ENCODE results near the gene LRRC74A. TPM values are rescaled to one million over a fixed set of nuclear protein-coding genes. Genes with fewer than 3 reads are reported as not detected.

The LRRC74A gene
- total RNA-seq, 2 donors from 2014 or later: not detected

- no peak for ATAC-seq (ENCODE audit: insufficient number of reproducible peaks, low FRiP score, low read depth)
These were observed 35.5 kb downstream of the LRRC74A start for GRCh38 chr14:76861574-76862255.

DNA sequence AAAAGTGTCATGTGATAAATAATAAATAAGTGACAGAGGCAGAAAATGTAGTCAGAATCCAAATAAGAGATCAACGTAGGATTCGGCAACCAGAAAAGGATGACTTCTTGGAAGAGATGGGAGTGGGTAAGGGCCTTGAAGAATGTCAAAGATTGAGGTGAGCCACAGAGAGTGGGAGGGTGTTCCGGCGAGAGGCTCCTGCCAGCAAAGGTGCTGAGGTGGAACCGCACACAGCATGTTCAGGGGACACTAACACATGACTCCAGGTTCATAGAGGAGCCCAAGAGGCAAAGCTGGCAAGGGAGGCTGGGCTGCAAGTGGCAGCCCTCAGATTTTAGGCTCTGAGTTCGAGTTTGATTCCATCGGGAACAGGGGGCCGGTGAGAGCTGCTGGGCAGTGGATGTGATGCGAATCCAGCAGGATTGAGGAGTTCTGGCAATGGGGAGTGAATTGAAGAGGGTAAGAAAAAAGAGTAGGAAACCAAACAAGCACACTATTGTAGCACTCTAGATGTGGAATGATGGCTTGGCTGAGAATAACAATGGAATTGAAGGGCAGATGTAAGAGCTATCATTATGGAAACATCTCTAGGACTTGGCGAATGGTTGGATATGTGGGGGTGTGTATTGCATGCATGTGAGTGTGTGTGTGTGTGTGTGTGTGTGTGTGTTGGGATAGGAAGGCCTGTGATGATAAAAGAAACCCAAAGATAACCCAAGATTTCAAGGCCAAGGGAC is 36.5 kb downstream of the LRRC74A start:
- no peak for DNase-seq (ENCODE audit: low spot score)
- Histone ChIP-seq H3K36me3 (no peaks in the 10 kb centered on the region), H3K27me3 (replicated peaks; ENCODE audit: insufficient read depth) (no peaks in the 10 kb centered on the region), H3K27ac (no peak overlapping the region), H3K4me1 (ENCODE audit: control insufficient read depth in 1 of 2, low read depth in 2 of 2) (no peaks in the 10 kb centered on the region), H3K9me3 (no peaks in the 10 kb centered on the region), H3K4me3 (no peak overlapping the region)
- TF ChIP-seq, protein P1, sequence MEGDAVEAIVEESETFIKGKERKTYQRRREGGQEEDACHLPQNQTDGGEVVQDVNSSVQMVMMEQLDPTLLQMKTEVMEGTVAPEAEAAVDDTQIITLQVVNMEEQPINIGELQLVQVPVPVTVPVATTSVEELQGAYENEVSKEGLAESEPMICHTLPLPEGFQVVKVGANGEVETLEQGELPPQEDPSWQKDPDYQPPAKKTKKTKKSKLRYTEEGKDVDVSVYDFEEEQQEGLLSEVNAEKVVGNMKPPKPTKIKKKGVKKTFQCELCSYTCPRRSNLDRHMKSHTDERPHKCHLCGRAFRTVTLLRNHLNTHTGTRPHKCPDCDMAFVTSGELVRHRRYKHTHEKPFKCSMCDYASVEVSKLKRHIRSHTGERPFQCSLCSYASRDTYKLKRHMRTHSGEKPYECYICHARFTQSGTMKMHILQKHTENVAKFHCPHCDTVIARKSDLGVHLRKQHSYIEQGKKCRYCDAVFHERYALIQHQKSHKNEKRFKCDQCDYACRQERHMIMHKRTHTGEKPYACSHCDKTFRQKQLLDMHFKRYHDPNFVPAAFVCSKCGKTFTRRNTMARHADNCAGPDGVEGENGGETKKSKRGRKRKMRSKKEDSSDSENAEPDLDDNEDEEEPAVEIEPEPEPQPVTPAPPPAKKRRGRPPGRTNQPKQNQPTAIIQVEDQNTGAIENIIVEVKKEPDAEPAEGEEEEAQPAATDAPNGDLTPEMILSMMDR (IDR thresholded peaks at IDR 0.05): no peak
- ATAC-seq (ENCODE audit: insufficient number of reproducible peaks, low FRiP score, low read depth): no peak

More at GRCh38 chr14:76861574-76862255, 35.5 kb downstream of the LRRC74A start:
- Histone ChIP-seq H3K27ac (no peak overlapping the region), H3K36me3 (no peaks in the 10 kb centered on the region), H3K27me3 (replicated peaks; ENCODE audit: insufficient read depth) (no peaks in the 10 kb centered on the region), H3K4me1 (ENCODE audit: control insufficient read depth in 1 of 2, low read depth in 2 of 2) (no peaks in the 10 kb centered on the region), H3K9me3 (no peaks in the 10 kb centered on the region), H3K4me3 (no peak overlapping the region)
- TF ChIP-seq, protein P1 (IDR thresholded peaks at IDR 0.05): no peak
- DNase-seq (ENCODE audit: low spot score): no peak

DNA sequence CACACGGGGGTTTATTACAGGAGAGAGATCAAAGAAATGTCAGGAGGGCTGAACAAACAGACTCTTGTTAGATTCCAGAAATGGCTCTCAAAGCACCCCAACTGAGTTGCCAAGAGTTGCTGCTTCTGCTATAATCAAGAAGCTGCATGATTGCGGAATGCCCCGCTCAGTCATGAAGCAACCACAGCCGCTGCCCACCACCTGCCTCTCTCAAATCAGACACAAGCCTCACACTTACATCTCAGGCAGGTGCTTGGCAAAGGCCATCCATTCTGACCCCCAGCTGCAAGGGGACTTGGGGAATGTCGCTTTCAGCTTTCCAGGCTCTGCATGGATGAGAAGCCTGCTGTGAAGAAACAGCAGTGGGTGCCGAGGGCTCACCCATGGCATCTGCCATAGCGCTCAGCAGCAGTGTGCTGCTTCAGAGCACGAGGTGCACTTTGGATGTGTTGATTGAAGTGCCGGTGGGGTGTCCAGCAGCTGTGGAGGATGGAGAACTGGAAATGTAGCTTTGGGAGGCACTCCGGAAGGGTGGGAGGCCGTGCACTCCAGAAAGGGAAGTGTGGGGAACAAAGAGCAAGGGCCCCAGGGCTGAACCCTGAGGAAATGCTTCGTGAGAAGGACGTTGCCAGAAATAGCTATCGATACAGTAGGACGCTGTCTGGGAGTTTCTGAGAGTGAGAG is 37.7 kb downstream of the LRRC74A start:
- Histone ChIP-seq H3K4me3 (peak overlapping the region; percentile 44), H3K27ac (no peak overlapping the region), H3K36me3 (no peaks in the 10 kb centered on the region), H3K27me3 (replicated peaks; ENCODE audit: insufficient read depth) (no peaks in the 10 kb centered on the region), H3K9me3 (no peaks in the 10 kb centered on the region), H3K4me1 (ENCODE audit: control insufficient read depth in 1 of 2, low read depth in 2 of 2) (peaks cover 0 to 3% of the 10 kb centered on the region in 2 donors)
- TF ChIP-seq, protein P1 (IDR thresholded peaks at IDR 0.05): no peak
- DNase-seq (ENCODE audit: low spot score) (no peak), ATAC-seq (ENCODE audit: insufficient number of reproducible peaks, low FRiP score, low read depth) (no peak)

- peaks cover 0 to 3% of the 10 kb centered on the region in 2 donors for H3K4me1 ChIP-seq (ENCODE audit: control insufficient read depth in 1 of 2, low read depth in 2 of 2)
- H3K9me3 ChIP-seq: no peaks in the 10 kb centered on the region
- DNase-seq (ENCODE audit: low spot score): no peak
- no peaks in the 10 kb centered on the region for H3K27me3 ChIP-seq (replicated peaks; ENCODE audit: insufficient read depth)
- no peak for ATAC-seq (ENCODE audit: insufficient number of reproducible peaks, low FRiP score, low read depth)
- no peak overlapping the region for H3K27ac ChIP-seq
- TF ChIP-seq, protein P1 (IDR thresholded peaks at IDR 0.05): no peak
- H3K4me3 ChIP-seq: no peak overlapping the region
- H3K36me3 ChIP-seq: no peaks in the 10 kb centered on the region
These were observed 40.2 kb downstream of the LRRC74A start for GRCh38 chr14:76866456-76866855.

All from thoracic aorta (tissue), 2 donors.